Choroid plexus epithelial cell (primary cell): Measurements from ENCODE around the gene LHFPL2.
"Not testable (repeated sequence)": the region's sequence is repeated elsewhere in the genome, so short reads cannot be mapped to it uniquely, and the experiment has no call there.

Experiments
- DNase-seq: peaks from one replicate; pipeline ENCODE4 v3.0.0-alpha.2; 2010; ENCODE audit warnings: low read depth
- H3K4me3 ChIP-seq: 2 replicates; pipeline ENCODE4 v1.5.1; 2011; ENCODE audit warnings: low read depth, mild to moderate bottlenecking, control low read depth, low read length, moderate library complexity
- CTCF ChIP-seq: conservative IDR thresholded peaks from 2 replicates; pipeline ENCODE4 v1.5.1; 2011; ENCODE audit warnings: low read depth, mild to moderate bottlenecking, control low read depth, inconsistent platforms, low read length, moderate library complexity

Gene LHFPL2

GRCh38 chr5:78467752-78468357, 180.7 kb downstream of the LHFPL2 start:
- TF ChIP-seq CTCF: peak; percentile 67
- no peak overlapping the region for H3K4me3 ChIP-seq
- DNase-seq: peak; percentile 81

- H3K4me3 ChIP-seq: no peak overlapping the region
- DNase-seq: no peak
- no peak for TF ChIP-seq CTCF
Observed at GRCh38 chr5:78467140-78467539, 181.4 kb downstream of the LHFPL2 start.

- no peak for DNase-seq
- TF ChIP-seq CTCF: no peak
- H3K4me3 ChIP-seq: no peak overlapping the region
Observed at GRCh38 chr5:78458843-78459242, 189.7 kb downstream of the LHFPL2 start.

- H3K4me3 ChIP-seq, DNase-seq: not testable (repeated sequence)
Observed at GRCh38 chr5:78457507-78457906, 191.1 kb downstream of the LHFPL2 start.

GRCh38 chr5:78449103-78449502, 199.5 kb downstream of the LHFPL2 start:
- DNase-seq: no peak
- no peak overlapping the region for H3K4me3 ChIP-seq
- no peak for TF ChIP-seq CTCF

GRCh38 chr5:78447775-78448424, 200.7 kb downstream of the LHFPL2 start:
- H3K4me3 ChIP-seq: no peak overlapping the region
- no peak for DNase-seq
- no peak for TF ChIP-seq CTCF
